H1 (cell line): Measurements from ENCODE around the gene GKN2. TPM values are rescaled to one million over a fixed set of nuclear protein-coding genes. Genes with fewer than 3 reads are reported as not detected.

Source experiments
- EP300 ChIP-seq, 2 experiments: IDR thresholded peaks; 1 replicate in 1 of 2; 2 replicates in 1 of 2; pipeline ENCODE4 v1.6.1; 2011 to 2012; ENCODE audit warnings: low read depth in 2 of 2, low read length in 2 of 2, mild to moderate bottlenecking in 2 of 2, borderline replicate concordance in 1 of 2, inconsistent platforms in 1 of 2, moderate library complexity in 1 of 2
- HDAC2 ChIP-seq, 2 experiments: fragments of 300-600 bp in 1 of 2; sonication (generic) in 1 of 2; IDR thresholded peaks; 2 replicates each; pipeline ENCODE4 v1.6.1; 2011 to 2012; ENCODE audit warnings: low read depth in 2 of 2, low read length in 2 of 2, mild to moderate bottlenecking in 2 of 2, moderate library complexity in 2 of 2, borderline replicate concordance in 1 of 2, inconsistent platforms in 1 of 2
- RFX5 ChIP-seq: IDR thresholded peaks from 2 replicates; pipeline ENCODE4 v1.6.1; 2011; ENCODE audit warnings: low read depth, low read length, improper control_type of control experiment, borderline replicate concordance
- SIN3A ChIP-seq, 2 experiments: IDR thresholded peaks in 1 of 2; conservative IDR thresholded peaks in 1 of 2; 2 replicates each; pipeline ENCODE4 v1.6.1; 2011 to 2012; ENCODE audit warnings: low read length in 2 of 2, improper control_type of control experiment in 1 of 2, low read depth in 1 of 2, mild to moderate bottlenecking in 1 of 2
- TAF7 ChIP-seq: optimal IDR thresholded peaks from 2 replicates; pipeline ENCODE3; 2011; ENCODE audit warnings: low read depth, mild to moderate bottlenecking, inconsistent platforms, low read length, moderate library complexity, borderline replicate concordance
- polyA plus RNA-seq, 7 experiments: library from polyadenylated mRNA; depleted of rRNA in 3 of 7; stranded (reverse) in 5 of 7; unstranded in 2 of 7; fragments of >200 nt in 5 of 7; fragments of 200-250 nt in 2 of 7; gene quantifications; 1 replicate in 5 of 7; 2 replicates in 1 of 7; 4 replicates in 1 of 7; pipeline versions ENCODE4 v1.2.1 to v1.2.3, GENCODE V29; 2011 to 2013; ENCODE audit warnings: missing spikeins in 2 of 7, mixed read lengths in 2 of 7
- total RNA-seq: library from RNA; stranded (reverse); fragmentation: NEBNext Ultra II Directional; extraction: Animal tissue kit (Norgen Biotek cat#: 25700); gene quantifications from 2 replicates; pipeline ENCODE4 v1.2.1, GENCODE V29; 2021

Gene GKN2
- total and polyA plus RNA-seq, 2 of the 8 experiments (the other 6 are each of a cell fraction or from before 2014, with no cell fraction given) = not detected

- no peak for TF ChIP-seq TAF7
- no peak for TF ChIP-seq RFX5
- no peak for TF ChIP-seq HDAC2 (IDR thresholded peaks at IDR 0.05; ENCODE audit: borderline replicate concordance in 1 of 2, low read depth in 2 of 2, low read length in 2 of 2)
- TF ChIP-seq SIN3A (conservative IDR thresholded peaks at IDR 0.05 in 1 of 2, IDR thresholded peaks at IDR 0.05 in 1 of 2; ENCODE audit: low read depth in 1 of 2, low read length in 2 of 2) = no peak
- TF ChIP-seq EP300 (IDR thresholded peaks at IDR 0.05; ENCODE audit: borderline replicate concordance in 1 of 2, low read depth in 2 of 2, low read length in 2 of 2) = no peak
Measured at GRCh38 chr2:68951899-68952298, 794 bp downstream of the GKN2 start (continued).
